Endodermal cell (in vitro differentiated cells): ENCODE measurements around the gene ZBTB20. TPM values are rescaled to one million over a fixed set of nuclear protein-coding genes. Genes with fewer than 3 reads are reported as not detected.

Experiments
- DNase-seq: peaks from one replicate; pipeline ENCODE4 v3.0.0-alpha.2; 2017
- H3K27ac ChIP-seq: 2 replicates; pipeline ENCODE4 v1.5.1; 2013; ENCODE audit warnings: mild to moderate bottlenecking, low read depth, low read length, moderate library complexity
- H3K27me3 ChIP-seq: 2 replicates; pipeline ENCODE4 v1.6.1; 2013; ENCODE audit warnings: mild to moderate bottlenecking, low read length, moderate library complexity; ENCODE audit not compliant: insufficient read depth, control insufficient read depth, poor library complexity, severe bottlenecking
- H3K36me3 ChIP-seq: 2 replicates; pipeline ENCODE4 v1.7.0; 2013; ENCODE audit warnings: mild to moderate bottlenecking, low read length, moderate library complexity; ENCODE audit not compliant: control insufficient read depth, insufficient read depth
- H3K4me1 ChIP-seq: one replicate; pipeline ENCODE4 v1.7.0; 2013; ENCODE audit warnings: low read length; ENCODE audit not compliant: control insufficient read depth, insufficient read depth
- H3K4me3 ChIP-seq: 2 replicates; pipeline ENCODE4 v1.5.1; 2013; ENCODE audit warnings: mild to moderate bottlenecking, low read length, moderate library complexity
- H3K9ac ChIP-seq: 2 replicates; pipeline ENCODE4 v1.6.1; 2013; ENCODE audit warnings: mild to moderate bottlenecking, low read length, moderate library complexity; ENCODE audit not compliant: poor library complexity, severe bottlenecking; ENCODE audit errors: extremely low read depth
- H3K9me3 ChIP-seq: 2 replicates; pipeline ENCODE4 v1.6.1; 2013; ENCODE audit warnings: mild to moderate bottlenecking, low read length, moderate library complexity; ENCODE audit not compliant: control insufficient read depth
- H3K27ac Mint-ChIP-seq: 2 replicates; pipeline ENCODE4 v1.8.0; 2020; ENCODE audit warnings: mixed read lengths
- H3K27me3 Mint-ChIP-seq: 2 replicates; pipeline ENCODE4 v1.8.0; 2021; ENCODE audit warnings: mild to moderate bottlenecking, mixed read lengths; ENCODE audit not compliant: insufficient read depth
- H3K36me3 Mint-ChIP-seq: 2 replicates; pipeline ENCODE4 v1.8.0; 2020; ENCODE audit warnings: low read depth, mixed read lengths
- H3K4me1 Mint-ChIP-seq: 2 replicates; pipeline ENCODE4 v1.8.0; 2020; ENCODE audit warnings: mixed read lengths
- H3K4me3 Mint-ChIP-seq: 2 replicates; pipeline ENCODE4 v1.8.0; 2020; ENCODE audit warnings: mild to moderate bottlenecking, moderate library complexity, mixed read lengths
- H3K9me3 Mint-ChIP-seq: 2 replicates; pipeline ENCODE4 v1.8.0; 2020; ENCODE audit warnings: mild to moderate bottlenecking, mixed read lengths
- CTCF ChIP-seq: fragments of 200-600 bp; sonication (generic); conservative IDR thresholded peaks from 2 replicates; pipeline ENCODE4 v1.5.0; 2021; ENCODE audit warnings: antibody characterized with exemption, mild to moderate bottlenecking
- WGBS, 2 experiments: methylation state at CpG; one replicate each; pipeline versions ENCODE4 v1.1.5 to v1.1.7; 2013; ENCODE audit warnings: missing lambda C conversion rate in 2 of 2, mixed read lengths in 1 of 2; ENCODE audit not compliant: insufficient coverage in 1 of 2, insufficient read length in 1 of 2; 5-methylcytosine and 5-hydroxymethylcytosine counted together
- total RNA-seq, 2 donors: library from RNA; stranded (reverse); fragmentation: NEBNext Ultra II Directional in 1 of 2; extraction: Animal tissue kit (Norgen Biotek cat#: 25700) in 1 of 2; gene quantifications; 2 replicates in 1 of 2; 3 replicates in 1 of 2; pipeline ENCODE4 v1.2.1, GENCODE V29; 2021

The ZBTB20 gene
- total RNA-seq, 2 donors from 2014 or later = 1.6 to 2.9 TPM

DNA sequence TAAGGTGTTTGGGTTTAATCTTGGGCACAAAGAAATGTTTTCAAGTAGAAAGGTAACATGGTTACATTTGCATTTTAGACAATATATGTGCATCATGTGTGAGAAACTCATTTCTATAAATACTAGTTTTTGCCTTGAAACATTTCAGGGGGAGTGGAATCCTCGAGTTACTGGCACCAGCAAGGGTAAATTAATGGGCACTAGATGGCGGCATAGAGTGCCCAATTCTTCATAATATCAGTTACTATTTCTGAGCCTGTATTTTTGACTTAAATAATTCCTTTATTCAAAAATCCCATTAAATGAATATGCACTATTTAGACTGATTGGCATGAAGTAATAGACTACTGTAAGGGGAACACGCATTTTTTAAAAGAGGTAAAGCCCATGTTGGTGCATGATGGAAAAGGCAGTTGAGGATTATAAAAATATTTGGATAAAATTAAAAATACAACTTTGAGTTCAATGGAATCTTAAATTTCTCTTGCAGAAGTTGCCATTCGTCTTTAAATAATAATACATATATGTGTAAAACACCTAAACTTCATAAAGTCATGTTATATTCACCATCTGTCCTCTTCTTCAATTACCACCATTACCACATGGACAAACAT lies 106.3 kb downstream of the ZBTB20 start:
- peak; percentile 83 for TF ChIP-seq CTCF
- Histone ChIP-seq H3K9me3 (no peaks in the 10 kb centered on the region), H3K4me3 (no peak overlapping the region), H3K27ac (no peak overlapping the region), H3K9ac (no peak overlapping the region), H3K27me3 (no peaks in the 10 kb centered on the region), H3K4me1 (no peaks in the 10 kb centered on the region), H3K36me3 (no peaks in the 10 kb centered on the region)
- Mint-ChIP-seq H3K27ac (no peak overlapping the region), H3K4me1 (no peaks in the 10 kb centered on the region), H3K9me3 (no peaks in the 10 kb centered on the region), H3K4me3 (no peak overlapping the region), H3K27me3 (no peaks in the 10 kb centered on the region), H3K36me3 (no peaks in the 10 kb centered on the region)
- WGBS, 2 experiments = 25% methylated on average over 4 of the region's 4 CpGs; no CpG with 5 or more reads in 1 of the 2 experiments
- DNase-seq = peak; percentile 53

DNA sequence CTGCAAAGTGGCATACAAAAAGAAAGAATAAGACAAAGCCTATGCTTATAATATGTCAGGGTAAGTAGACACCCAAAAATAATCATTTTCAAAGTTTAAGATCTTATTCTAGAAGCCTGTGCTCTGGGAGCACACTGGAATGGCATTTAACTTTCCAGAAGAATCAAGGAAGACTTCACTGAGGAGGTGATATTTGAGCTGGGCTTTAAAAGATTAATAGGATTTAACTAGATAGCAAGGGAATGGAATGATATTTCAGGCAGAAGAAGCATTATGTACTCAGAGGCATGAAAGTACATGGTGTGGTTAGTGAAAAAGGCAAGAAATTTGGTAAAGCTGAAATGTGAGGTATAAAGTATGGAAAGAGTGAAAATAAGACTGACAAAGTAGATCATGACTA lies 106.8 kb downstream of the ZBTB20 start:
- Mint-ChIP-seq H3K27ac (no peak overlapping the region), H3K4me1 (no peaks in the 10 kb centered on the region), H3K4me3 (no peak overlapping the region), H3K36me3 (no peaks in the 10 kb centered on the region), H3K27me3 (no peaks in the 10 kb centered on the region), H3K9me3 (no peaks in the 10 kb centered on the region)
- H3K27me3 ChIP-seq = no peaks in the 10 kb centered on the region
- TF ChIP-seq CTCF = no peak
- H3K36me3 ChIP-seq = no peaks in the 10 kb centered on the region
- no peak overlapping the region for H3K4me3 ChIP-seq
- H3K27ac ChIP-seq = no peak overlapping the region
- no peak overlapping the region for H3K9ac ChIP-seq
- no peak for DNase-seq
- no peaks in the 10 kb centered on the region for H3K9me3 ChIP-seq
- no peaks in the 10 kb centered on the region for H3K4me1 ChIP-seq

DNA sequence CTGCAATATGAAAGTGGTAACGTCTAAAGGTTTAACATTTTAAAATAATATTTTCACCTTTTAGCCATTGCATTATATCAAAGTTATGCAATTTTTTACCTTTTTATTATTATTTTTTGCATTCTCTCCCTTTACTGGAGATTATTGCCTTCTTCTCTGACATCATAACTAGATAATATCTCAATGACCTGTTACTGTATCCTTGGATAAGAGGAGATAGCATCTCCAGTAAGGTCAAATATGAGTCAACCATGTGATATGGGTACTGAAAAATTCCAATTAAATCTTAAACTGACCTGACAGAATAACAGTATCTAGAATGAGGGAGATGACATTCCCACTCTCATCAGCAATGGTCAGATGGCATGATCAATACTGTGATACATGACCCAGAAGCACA lies 108.3 kb downstream of the ZBTB20 start:
- no peak overlapping the region for H3K9ac ChIP-seq
- Mint-ChIP-seq H3K4me3 (no peak overlapping the region), H3K9me3 (peaks cover 4% of the 10 kb centered on the region), H3K27ac (no peak overlapping the region), H3K4me1 (no peaks in the 10 kb centered on the region), H3K36me3 (no peaks in the 10 kb centered on the region), H3K27me3 (no peaks in the 10 kb centered on the region)
- H3K4me3 ChIP-seq = no peak overlapping the region
- DNase-seq = no peak
- TF ChIP-seq CTCF = no peak
- no peaks in the 10 kb centered on the region for H3K36me3 ChIP-seq
- H3K27ac ChIP-seq = no peak overlapping the region
- H3K27me3 ChIP-seq = no peaks in the 10 kb centered on the region
- 75% methylated on average over 1 of the region's 1 CpG; no CpG with 5 or more reads in 1 of the 2 experiments for WGBS, 2 experiments
- no peaks in the 10 kb centered on the region for H3K4me1 ChIP-seq
- no peaks in the 10 kb centered on the region for H3K9me3 ChIP-seq
